ENCODE results near the gene CD300LB.

The CD300LB gene

DNA sequence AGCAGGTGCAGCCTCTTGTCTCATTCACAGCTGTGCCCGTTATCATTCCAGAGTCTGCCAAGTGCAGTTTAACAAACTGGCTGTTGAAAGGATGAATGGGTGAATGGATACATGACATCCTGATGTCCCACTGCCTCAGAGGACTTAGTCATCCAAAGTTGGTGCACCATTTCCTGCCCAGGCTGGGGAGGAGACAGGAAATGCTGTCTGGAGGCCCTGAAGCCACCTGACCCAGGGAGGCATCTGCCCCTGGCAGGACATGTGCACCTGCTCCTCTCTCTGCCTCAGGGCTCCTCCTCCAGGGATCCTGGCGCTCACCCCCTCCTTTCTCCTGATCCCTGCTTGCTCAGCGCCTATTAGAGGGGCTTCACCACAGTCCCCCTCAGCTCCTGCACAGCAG, 16.5 kb upstream of the CD300LB start:
- no peak for DNase-seq

DNA sequence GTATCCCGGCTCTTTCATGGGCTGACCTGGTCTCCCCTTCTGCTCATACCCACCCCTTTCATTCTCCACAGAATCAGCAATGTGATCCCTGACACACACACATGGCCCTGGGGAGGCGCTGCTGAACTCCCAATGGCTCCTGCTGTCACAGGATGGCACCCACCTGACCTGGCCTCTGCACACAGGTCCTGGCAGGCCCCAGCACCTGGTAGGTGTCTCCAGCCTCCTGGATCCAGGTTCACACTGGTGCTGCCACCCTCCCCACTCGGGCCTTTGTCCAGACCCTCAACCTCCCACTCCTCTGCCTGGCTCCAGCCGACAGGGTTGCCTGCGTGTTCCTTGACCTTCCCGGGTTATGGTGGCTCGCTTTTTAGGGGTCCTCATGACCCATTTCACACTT, 16.0 kb upstream of the CD300LB start:
- no peak for DNase-seq

GRCh38 chr17:74546586-74546985, 15.3 kb upstream of the CD300LB start:
- DNase-seq: no peak

GRCh38 chr17:74545843-74546230, 14.6 kb upstream of the CD300LB start, which contains the start of gene CD300C:
TSS of gene CD300C (minus strand) at chr17:74546115. CDS start at chr17:74545782, 333 bp downstream.
- DNase-seq: no peak

- no peak for DNase-seq
Observed at GRCh38 chr17:74544991-74545842, 13.9 kb upstream of the CD300LB start.

GRCh38 chr17:74543891-74544760, 12.9 kb upstream of the CD300LB start:
- no peak for DNase-seq

GRCh38 chr17:74543406-74543805, 12.1 kb upstream of the CD300LB start:
- no peak for DNase-seq

DNA sequence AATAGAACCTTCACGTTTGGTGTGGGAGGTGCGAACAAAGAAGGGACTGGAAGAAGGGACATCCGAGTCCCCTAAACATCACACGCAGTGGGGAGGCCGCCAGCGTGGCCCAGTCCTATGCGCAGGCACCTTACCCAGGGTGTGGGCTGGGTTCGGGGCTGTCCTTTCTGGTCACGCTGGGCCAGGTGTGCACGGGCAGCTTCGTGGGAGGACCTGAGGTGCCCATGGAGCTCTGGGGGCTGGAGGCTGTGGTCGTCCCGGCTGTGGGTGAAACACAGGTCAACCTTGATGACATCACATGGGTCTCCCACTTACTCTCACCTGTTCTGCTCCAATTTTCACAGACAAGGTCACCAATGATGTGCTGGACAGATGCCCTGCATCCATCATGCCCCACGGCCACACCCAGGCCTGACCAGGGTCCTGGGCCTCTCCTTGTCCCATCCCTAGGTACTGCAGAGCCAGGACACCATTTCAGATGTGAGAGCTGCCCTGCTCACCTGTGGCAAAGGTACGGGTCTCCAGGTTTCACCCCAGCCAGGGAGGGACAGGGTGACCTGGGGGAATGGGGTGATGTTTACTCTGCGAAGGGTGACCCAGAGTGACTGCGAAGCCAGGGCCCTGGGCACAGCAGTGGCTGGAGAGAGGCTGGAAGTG, 11.6 kb upstream of the CD300LB start:
- no peak for DNase-seq

GRCh38 chr17:74542166-74542565, 10.9 kb upstream of the CD300LB start:
- DNase-seq: no peak

DNA sequence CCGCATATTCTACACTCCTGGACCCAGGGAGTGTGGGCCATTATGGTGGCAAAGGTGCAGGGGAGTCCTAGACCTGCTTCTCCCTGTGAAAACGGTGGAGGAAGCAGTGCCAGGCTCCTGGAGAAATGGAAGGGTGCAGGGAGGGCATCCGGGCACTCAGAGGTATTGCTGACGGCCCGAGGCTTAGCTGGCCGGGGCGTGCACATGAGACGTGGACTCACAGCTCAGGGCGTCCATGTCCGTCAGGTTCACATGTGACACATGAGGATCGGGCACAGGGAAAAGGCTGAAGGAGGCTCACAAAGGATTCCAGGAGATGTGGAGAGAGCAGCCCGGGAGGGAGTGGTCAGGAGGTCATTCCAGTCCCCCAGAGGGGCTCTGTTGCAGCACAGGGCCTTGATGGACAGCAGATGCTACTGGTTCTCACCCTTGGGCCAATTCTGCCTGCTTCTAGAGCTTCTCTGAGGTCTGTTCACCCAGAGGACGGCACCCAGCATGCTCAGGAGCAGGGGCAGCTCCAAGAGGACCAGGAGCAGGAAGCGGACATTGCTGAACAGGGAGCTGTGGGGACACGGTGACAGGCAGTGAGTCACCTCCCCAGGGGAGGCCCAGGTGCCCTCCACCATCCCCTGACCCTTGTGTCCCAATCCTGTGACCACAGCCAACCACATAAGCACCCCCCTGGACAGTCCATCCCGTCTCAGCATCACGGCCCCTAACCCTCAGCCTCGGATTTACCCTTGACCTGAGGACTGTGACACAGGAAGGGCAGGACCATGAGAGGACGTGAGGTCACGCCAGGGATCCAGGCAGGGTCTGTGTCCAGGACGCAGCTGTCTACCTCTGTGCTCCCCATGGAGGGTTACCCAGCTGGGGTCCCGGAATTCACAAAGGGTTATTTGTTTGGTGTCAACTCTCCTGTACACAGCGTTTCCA, 10.2 kb upstream of the CD300LB start:
- DNase-seq: no peak

GRCh38 chr17:74539281-74539820, 8.1 kb upstream of the CD300LB start:
- no peak for DNase-seq

- no peak for DNase-seq
Observed at GRCh38 chr17:74536890-74537289, 5.6 kb upstream of the CD300LB start.

DNA sequence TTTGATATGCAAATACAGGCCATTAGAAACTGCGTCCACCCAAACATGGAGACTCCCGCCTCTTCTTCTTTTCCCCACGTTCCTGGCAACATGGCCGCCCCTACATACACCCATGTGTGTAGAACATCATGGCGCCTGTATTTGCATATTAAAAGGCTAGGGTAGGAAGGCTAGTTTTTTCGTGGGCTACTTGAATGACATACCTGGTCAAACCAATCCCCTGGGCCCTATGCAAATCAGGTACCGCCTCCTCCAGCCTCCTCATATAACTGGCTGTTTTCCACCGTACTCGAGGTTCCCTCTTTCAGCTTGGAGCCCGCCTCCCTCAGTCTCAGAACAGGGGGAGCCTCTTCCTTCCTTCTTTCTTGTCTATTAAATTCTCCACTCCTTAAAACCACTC, 840 bp upstream of the CD300LB start:
- no peak for DNase-seq

GRCh38 chr17:74530831-74531150, 484 bp downstream of the CD300LB start:
- DNase-seq: no peak

- no peak for DNase-seq
Observed at GRCh38 chr17:74529243-74529642, 2.0 kb downstream of the CD300LB start.

- DNase-seq: no peak
Observed at GRCh38 chr17:74528491-74529199, 2.6 kb downstream of the CD300LB start.

GRCh38 chr17:74527756-74528155, 3.5 kb downstream of the CD300LB start:
- no peak for DNase-seq

DNA sequence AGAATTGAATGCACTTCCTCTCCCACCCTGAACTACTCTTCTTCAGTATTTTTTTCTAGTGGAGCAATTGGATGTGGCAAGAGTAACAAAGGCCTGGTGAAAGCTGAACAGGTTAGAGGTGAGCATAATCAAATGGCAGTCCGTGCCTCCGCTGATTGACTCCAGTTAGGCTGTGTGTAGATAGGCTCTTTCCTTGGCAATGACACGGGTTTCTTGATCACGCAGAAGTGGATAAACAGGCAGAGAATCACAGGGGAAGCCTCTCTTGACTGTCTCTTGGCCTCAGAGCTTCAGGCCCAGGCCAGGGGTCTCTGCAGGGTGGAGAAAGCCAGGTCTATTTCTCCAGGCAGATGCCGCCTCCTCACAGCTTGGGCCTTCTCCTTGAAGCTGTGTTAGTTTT, 4.2 kb downstream of the CD300LB start:
- DNase-seq: no peak

DNA sequence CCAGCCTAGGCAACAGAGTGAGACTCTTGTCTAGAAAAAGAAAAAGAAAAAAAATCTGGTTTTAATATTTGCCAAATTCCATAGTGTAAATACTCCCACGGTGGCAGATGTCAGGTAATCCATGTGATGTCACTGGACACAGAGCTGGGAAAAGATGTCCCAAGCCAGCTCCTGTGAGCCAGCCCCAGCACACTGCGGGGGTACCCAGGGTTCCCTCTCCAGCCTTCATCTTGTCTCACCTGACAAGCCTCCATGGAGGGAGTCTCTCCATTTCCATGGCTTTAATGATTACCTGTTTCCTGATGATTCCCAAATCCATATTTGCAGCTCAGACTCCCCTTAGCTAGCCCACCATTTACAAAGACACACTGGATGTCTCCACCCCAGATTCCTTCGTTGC, 4.6 kb downstream of the CD300LB start:
- no peak for DNase-seq

- DNase-seq: no peak
Observed at GRCh38 chr17:74525781-74526288, 5.4 kb downstream of the CD300LB start.

DNA sequence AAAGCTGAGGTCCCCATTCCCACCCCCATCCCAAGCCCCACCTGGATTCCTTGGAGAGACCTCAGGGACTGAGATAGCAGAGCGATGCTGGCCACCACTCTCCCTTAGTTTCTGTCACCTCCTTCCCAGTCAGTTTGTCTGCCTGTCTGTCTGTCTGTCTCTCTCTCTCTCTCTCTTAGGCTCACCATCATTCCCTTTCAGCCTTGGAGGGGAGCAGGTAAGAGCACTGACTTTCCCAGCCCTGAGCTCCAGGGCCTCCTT, 5.9 kb downstream of the CD300LB start:
- DNase-seq: no peak

All from activated naive CD4-positive, alpha-beta T cell treated with anti-CD3 and anti-CD28 coated beads, Interleukin-2, amount 50 U/mL, for 16 hours (primary cell).